ENCODE results near the gene CTAGE6.
"Not testable (repeated sequence)": the region's sequence is repeated elsewhere in the genome, so short reads cannot be mapped to it uniquely, and the experiment has no call there.

Gene CTAGE6, protein sequence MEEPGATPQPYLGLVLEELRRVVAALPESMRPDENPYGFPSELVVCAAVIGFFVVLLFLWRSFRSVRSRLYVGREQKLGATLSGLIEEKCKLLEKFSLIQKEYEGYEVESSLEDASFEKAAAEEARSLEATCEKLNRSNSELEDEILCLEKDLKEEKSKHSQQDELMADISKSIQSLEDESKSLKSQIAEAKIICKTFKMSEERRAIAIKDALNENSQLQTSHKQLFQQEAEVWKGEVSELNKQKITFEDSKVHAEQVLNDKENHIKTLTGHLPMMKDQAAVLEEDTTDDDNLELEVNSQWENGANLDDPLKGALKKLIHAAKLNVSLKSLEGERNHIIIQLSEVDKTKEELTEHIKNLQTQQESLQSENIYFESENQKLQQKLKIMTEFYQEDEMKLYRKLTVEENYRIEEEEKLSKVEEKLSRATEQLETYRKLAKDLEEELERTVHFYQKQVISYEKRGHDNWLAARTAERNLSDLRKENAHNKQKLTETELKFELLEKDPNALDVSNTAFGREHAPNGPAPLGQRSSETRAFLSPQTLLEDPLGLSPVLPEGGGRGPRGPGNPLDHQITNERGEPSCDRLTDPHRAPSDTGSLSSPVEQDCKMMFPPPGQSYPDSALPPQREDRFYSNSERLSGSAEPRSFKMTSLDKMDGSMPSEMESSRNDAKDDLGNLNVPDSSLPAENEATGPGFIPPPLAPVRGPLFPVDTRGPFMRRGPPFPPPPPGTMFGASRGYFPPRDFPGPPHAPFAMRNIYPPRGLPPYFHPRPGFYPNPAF

DNA sequence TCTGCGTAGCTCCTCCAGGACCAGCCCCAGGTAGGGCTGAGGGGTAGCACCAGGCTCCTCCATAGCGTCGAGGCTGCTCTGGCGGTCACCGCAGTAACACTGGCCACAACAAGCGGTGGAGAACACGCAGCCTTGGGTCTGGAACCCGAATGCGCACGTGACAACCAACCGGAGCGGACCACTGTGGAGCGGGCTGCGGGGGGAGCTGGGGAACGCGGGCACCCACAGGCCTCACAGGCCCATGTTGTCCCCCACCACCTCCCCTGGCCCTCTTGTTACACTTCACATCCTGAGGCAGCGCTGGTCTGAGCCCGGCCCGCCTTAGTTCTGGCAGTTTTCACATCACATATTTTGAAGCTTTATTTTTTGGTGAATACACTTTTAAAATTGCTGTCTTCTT is at the start of gene CTAGE6:
TSS of gene CTAGE6 (minus strand) at position 101 of the 400 bp plus-strand sequence. CDS start at position 63, 38 bp downstream.
- not testable (repeated sequence) for H3K4me3 Mint-ChIP-seq; H3K27ac Mint-ChIP-seq; H3K9me3 Mint-ChIP-seq; H3K36me3 Mint-ChIP-seq (ENCODE audit: low read depth); H3K27me3 Mint-ChIP-seq; H3K4me1 Mint-ChIP-seq (ENCODE audit: low read depth)

DNA sequence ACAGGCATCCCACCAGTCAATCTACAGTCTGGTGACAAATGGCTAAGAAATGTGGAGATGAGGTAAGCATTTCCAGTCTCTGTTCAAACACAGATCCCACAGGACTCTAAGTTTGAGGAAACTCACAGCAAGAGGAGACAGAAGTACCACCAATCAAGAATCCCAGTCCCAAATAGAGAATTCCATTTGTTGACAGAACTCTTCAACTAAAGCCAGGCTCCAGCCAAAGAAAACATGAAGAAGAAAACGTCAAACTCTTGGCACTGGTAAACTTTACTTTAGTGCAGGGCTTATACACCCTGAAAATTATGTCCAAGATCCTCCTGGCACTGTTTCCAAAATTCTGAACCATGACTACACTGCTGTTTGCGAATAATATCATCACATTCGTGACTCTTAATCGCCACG is 49.2 kb upstream of the CTAGE6 start:
- not testable (repeated sequence) for H3K4me3 Mint-ChIP-seq; H3K4me1 Mint-ChIP-seq (ENCODE audit: low read depth); H3K9me3 Mint-ChIP-seq; H3K36me3 Mint-ChIP-seq (ENCODE audit: low read depth); H3K27me3 Mint-ChIP-seq; H3K27ac Mint-ChIP-seq

DNA sequence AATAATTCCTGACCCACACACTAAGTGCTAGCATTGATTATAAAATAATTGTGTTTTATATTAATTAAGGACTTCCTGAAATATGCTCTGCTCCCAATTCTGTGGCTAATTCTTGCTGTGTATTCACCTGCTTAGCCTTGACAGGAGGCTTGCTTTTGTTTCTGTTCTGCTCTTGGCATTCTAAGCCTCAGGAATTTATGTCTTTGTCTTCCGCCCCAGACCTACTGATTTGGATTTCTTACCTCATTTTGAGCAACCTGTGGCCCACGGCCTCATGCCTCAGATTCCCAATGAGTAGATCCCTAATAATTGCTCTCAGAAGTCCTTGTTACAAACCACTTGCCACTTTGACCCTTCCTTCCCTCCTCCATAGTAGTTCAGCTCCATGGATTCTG is 40.4 kb upstream of the CTAGE6 start:
- not testable (repeated sequence) for H3K36me3 Mint-ChIP-seq (ENCODE audit: low read depth); H3K27ac Mint-ChIP-seq; H3K4me1 Mint-ChIP-seq (ENCODE audit: low read depth); H3K4me3 Mint-ChIP-seq; H3K27me3 Mint-ChIP-seq; H3K9me3 Mint-ChIP-seq

DNA sequence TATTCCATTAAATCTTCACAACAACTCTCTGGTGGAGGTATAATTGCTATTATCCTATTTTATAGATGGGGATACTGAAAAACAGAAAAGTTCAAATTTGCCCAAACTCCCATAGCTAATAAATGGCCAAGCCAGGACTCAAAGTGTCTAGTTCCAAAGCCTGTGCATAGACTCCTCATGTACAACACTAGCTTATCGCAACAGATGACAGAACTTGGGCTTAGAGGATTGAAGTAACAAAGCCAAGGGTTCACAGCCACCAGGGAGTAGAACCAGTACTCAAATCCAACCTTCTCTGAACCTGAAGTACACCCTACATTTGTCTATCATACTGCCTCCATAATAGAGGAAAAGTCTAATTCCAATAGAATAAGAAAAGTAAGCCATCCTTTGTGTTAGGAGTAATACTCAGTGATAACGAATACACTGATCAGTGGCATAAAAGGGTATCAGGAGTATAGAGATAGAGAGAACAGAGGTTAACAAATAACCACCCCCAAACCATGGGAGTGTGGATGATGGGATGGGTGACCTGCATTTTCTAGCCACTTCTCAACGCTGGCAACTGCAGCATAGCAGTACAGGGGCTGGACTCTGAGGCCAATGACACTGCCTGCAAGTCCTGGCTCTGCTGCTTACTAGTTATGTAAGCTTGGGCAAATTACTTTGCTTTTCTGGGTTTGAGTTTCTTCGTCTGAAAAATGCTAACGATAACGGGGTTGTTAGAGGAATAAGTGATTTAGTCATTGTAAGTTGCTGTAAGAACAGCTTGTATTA is 39.8 kb upstream of the CTAGE6 start:
- not testable (repeated sequence) for H3K27me3 Mint-ChIP-seq; H3K4me1 Mint-ChIP-seq (ENCODE audit: low read depth); H3K36me3 Mint-ChIP-seq (ENCODE audit: low read depth); H3K9me3 Mint-ChIP-seq; H3K27ac Mint-ChIP-seq; H3K4me3 Mint-ChIP-seq

DNA sequence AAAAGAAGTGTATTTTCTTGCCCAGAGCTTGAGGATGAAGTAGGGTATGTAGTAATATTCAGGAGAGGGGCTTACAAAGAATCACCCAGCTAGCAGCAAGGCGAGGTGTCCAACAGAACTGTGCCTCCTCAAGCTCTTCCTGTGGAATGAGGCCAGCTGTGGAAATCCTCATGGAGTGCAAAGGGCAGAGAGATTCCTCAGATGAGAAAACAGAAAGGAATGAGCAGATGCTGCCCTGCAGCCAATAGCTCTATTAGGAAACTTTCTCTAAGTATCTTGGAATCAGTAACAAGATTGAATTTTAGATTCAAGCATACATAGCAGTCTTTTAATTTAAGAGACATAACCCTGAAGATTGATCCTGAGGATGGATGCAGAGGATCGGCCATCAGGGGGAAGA is 38.2 kb upstream of the CTAGE6 start:
- not testable (repeated sequence) for H3K36me3 Mint-ChIP-seq (ENCODE audit: low read depth); H3K9me3 Mint-ChIP-seq; H3K4me1 Mint-ChIP-seq (ENCODE audit: low read depth); H3K4me3 Mint-ChIP-seq; H3K27ac Mint-ChIP-seq; H3K27me3 Mint-ChIP-seq

DNA sequence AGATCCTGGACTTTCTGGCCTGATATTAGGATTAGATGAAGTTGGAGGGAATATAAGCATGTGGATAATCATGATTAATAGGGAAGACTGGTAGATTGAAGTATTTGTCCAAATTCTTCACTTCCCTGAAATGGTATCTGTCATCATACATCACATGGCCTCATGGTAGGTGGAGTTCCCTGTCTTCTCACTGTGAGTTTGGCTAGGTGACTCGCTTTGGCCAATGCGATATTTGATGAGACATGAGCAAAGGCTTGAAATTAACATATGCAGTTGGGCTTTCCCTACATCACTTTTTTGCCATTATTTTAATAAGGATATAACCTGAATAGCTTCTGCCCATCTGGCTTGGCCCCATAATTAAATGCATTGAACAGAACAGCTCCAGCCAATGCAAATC is 35.1 kb upstream of the CTAGE6 start:
- not testable (repeated sequence) for H3K36me3 Mint-ChIP-seq (ENCODE audit: low read depth); H3K4me3 Mint-ChIP-seq; H3K4me1 Mint-ChIP-seq (ENCODE audit: low read depth); H3K27me3 Mint-ChIP-seq; H3K9me3 Mint-ChIP-seq; H3K27ac Mint-ChIP-seq

DNA sequence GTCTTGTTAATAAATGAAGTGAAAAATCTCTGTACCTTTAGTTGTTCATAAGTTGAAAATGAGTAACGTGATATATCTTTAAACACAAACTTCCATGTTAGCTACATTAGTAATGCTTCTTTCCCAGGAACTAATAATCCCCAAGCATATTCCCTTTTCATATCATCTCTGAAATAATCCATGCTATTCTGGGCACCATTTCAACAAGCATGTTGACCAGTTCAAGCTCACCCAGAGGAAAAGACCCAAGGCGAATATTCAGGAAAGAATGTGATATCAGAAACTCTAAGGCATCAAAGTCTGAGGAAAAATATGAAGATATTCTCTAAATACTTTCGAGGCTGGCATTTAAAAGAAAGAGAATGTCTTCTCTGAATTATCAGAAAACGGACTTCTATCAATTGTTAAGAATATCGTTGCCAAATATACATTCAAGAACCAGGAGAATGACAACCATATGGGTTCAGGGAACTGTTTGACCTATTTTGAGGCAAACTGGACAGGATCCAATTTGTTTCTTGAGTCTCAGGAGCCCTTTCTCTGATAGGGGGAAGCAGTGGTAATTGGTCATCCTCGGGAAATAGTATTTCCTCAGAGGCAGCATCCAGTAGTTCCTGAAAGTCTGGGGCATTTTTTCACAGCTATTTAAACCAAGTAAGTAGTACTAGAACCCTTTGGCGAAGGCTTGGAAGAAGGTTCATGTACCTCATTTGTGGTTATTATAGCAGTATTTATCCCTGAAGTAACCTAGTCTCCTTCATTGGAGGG is 28.1 kb upstream of the CTAGE6 start:
- not testable (repeated sequence) for H3K4me1 Mint-ChIP-seq (ENCODE audit: low read depth); H3K27ac Mint-ChIP-seq; H3K9me3 Mint-ChIP-seq; H3K4me3 Mint-ChIP-seq; H3K36me3 Mint-ChIP-seq (ENCODE audit: low read depth); H3K27me3 Mint-ChIP-seq

DNA sequence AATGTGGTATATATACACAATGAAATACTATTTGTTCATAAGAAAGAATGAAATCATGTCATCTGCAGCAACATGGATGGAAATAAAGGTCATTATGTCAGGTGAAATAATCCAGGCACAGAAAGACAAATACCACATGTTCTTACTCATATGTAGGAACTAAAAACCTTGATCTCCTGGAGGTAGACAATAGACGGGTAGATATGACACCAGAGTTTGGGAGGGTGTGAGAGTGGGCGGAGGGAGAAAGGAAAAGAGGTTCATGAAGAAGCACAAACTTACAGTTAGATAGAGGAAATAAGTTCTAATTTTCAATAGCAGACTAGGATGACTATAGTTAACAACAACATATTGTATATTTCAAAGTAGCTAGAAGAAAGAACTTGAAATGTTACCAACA is 22.1 kb upstream of the CTAGE6 start:
- H3K27me3 Mint-ChIP-seq; H3K27ac Mint-ChIP-seq; H3K4me1 Mint-ChIP-seq (ENCODE audit: low read depth); H3K4me3 Mint-ChIP-seq; H3K36me3 Mint-ChIP-seq (ENCODE audit: low read depth); H3K9me3 Mint-ChIP-seq: not testable (repeated sequence)

DNA sequence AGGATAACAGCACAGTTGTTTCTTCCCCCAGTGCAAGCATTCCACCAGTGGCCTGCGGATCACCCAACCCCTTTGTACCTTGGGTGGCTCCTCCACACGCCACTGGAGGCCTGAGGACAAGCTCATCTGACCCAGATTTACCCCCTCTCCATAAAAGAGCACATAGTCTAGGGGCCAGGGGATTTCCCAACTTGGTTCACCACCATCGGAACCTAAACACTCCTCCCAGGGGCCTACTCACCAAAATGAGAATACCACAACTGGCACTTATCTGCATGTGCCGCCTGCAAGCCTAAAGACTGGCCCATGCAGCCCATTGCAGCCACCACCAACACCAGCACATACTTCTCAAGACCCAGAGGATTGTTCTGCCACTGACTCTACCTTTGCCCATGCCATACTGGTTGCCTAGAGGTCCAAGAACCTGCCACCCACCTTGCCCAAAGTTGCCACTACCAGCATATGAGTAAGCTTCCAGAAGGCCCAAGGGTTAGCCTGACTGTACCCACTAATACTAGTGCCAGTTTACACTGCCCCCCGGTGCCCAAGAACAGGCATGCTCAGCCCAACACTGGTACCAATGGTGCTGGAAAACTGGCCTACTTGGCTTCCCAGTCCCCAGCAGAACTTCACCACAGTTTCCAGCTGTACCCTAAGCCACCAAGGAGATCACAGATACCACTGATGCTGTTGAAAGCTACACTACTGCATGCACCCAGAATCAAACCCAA is 15.4 kb upstream of the CTAGE6 start:
- H3K4me3 Mint-ChIP-seq; H3K36me3 Mint-ChIP-seq (ENCODE audit: low read depth); H3K4me1 Mint-ChIP-seq (ENCODE audit: low read depth); H3K9me3 Mint-ChIP-seq; H3K27me3 Mint-ChIP-seq; H3K27ac Mint-ChIP-seq: not testable (repeated sequence)

DNA sequence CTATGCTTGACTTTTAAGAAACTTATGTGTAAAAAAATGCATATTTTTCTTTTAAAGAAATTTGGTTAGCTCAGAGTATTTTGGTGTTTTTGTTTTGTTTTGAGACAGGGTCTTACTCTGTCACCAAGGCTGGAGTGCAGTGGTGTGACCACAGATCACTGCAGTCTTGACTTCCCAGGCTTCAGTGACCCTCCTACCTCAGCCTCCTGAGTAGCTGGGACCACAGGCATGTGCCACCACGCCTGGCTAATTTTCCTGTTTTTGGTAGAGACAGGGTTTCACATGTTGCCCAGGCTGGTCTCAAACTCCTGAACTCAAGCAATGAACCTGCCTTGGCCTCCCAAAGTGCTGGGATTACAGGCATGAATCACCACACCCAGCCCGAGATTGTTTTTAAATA is 10.0 kb upstream of the CTAGE6 start:
- not testable (repeated sequence) for H3K4me3 Mint-ChIP-seq; H3K4me1 Mint-ChIP-seq (ENCODE audit: low read depth); H3K9me3 Mint-ChIP-seq; H3K36me3 Mint-ChIP-seq (ENCODE audit: low read depth); H3K27ac Mint-ChIP-seq; H3K27me3 Mint-ChIP-seq

DNA sequence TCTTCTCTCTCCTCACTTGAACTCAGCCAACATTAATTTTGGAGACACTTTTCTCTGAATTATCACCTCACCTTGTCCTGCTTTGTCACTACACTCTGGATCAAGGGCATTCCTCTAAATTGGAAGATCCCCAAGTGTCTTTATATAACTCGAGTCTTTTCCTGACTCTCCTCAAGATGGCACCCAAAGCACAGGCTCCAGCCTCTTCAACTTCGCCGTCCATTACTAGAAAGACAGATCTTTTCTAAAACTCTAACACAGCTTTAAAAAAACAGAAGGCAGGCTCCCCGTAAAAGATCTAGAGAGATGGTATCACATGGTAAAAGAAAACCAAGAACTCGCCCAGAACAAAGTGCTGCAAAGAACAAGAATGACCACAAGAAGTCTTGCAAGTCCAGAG is 8.2 kb upstream of the CTAGE6 start:
- not testable (repeated sequence) for H3K4me3 Mint-ChIP-seq; H3K27me3 Mint-ChIP-seq; H3K27ac Mint-ChIP-seq; H3K4me1 Mint-ChIP-seq (ENCODE audit: low read depth); H3K9me3 Mint-ChIP-seq; H3K36me3 Mint-ChIP-seq (ENCODE audit: low read depth)

DNA sequence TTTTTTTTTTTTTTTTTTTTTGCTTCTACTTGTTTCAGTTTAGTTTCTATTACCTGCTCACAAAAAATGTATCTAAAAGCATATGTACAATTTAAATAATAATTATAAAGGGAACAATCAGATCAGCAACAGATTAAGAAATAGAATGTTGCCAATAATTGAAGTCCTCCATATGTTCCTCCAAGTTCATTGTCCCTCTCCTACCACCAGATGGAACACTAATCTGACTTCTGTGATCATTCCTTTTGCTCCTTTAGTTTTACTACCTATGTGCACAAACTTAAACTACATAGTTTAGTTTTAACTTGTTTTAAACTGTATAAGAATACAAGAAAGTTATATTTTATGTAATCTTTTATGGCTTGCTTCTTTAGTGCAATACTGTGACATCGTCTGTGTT is 5.6 kb upstream of the CTAGE6 start:
- not testable (repeated sequence) for H3K4me3 Mint-ChIP-seq; H3K27me3 Mint-ChIP-seq; H3K9me3 Mint-ChIP-seq; H3K36me3 Mint-ChIP-seq (ENCODE audit: low read depth); H3K4me1 Mint-ChIP-seq (ENCODE audit: low read depth); H3K27ac Mint-ChIP-seq

DNA sequence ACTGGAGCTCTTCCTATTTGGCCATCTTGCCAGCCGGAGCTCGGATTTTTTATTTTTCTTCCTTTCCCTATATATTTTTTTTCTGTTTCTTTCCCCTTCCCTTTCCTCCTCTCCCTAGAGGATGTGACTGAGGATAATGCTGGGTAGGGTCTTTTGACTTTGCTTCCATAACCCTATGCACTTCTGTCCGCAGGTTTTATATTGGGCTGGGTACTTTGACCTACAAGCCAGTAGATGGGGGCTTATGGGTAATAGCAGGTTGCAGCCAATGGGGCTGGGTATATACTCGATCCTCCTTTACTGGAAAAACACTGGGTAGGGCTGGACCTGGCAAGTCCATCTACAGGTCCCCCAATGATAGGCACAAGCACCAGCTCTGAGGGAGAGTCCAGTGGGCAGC is 12.2 kb downstream of the CTAGE6 start:
- H3K4me3 Mint-ChIP-seq; H3K36me3 Mint-ChIP-seq (ENCODE audit: low read depth); H3K9me3 Mint-ChIP-seq; H3K27me3 Mint-ChIP-seq; H3K27ac Mint-ChIP-seq; H3K4me1 Mint-ChIP-seq (ENCODE audit: low read depth): not testable (repeated sequence)

DNA sequence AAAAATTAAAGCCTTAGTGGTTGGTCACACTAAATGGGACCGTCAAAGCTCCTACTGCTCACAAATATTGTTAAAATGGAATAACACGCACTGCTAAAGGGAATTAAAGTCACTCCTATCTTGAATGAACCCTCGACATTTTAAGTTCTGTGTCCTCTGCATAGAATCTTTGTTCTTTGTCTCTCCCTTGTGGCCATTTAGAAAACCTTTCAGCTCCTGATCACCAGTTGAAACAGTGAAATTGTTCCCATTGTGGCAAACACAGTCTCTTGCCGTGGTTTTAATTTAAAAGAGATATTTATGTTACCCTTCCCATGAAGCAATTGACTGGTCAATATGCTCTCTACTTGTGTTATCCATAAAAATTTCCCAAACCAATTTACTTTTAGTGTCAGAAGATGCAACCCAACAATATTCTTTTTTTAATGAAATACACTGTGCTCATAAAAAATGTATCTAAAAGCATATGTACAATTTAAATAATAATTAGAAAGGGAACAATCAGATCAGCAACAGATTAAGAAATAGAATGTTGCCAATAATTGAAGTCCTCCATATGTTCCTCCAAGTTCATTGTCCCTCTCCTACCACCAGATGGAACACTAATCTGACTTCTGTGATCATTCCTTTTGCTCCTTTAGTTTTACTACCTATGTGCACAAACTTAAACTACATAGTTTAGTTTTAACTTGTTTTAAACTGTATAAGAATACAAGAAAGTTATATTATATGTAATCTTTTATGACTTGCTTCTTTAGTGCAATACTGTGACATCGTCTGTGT is 20.3 kb downstream of the CTAGE6 start:
- H3K9me3 Mint-ChIP-seq; H3K36me3 Mint-ChIP-seq (ENCODE audit: low read depth); H3K27me3 Mint-ChIP-seq; H3K27ac Mint-ChIP-seq; H3K4me3 Mint-ChIP-seq: not testable (repeated sequence)
- peaks cover 11% of the 10 kb centered on the region for H3K4me1 Mint-ChIP-seq (ENCODE audit: low read depth)
